ENCODE measurements around the gene ARFGAP1.

DNA sequence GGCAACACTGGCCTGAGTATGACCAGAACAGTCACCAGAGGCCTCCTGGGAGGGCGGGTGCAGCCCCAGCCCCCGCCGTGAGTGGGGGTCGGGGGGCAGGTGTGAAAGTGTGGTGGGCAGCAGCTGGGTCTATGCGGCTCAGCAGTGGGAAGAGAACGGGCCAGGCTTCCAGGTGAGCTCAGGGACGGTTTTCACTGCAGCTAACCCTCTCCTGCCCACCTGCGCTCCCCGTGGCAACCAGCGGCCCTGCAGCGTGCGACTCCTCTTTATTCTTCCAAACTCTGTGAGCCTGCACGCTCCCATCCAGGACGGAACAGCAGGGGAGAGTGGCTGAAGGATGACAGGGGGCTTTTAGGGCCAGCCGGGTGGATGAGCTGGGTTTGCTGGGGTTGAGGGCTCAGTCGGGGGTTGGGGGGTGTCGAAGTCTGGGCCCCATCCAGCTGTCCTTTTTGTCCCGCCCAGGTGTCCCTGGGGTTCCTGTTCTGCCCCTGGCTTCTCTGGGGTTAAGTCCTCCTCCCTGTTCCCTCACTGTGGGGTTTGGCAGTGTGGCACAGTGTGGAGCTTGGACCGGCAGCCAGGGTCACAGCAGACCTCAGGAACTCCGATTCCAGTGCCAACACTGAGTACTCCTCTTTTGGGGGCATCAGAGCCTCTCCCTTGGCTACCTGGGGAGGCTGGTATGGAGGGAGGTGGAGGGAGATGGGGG lies 37.8 kb upstream of the ARFGAP1 start:
- TF ChIP-seq, protein P1, sequence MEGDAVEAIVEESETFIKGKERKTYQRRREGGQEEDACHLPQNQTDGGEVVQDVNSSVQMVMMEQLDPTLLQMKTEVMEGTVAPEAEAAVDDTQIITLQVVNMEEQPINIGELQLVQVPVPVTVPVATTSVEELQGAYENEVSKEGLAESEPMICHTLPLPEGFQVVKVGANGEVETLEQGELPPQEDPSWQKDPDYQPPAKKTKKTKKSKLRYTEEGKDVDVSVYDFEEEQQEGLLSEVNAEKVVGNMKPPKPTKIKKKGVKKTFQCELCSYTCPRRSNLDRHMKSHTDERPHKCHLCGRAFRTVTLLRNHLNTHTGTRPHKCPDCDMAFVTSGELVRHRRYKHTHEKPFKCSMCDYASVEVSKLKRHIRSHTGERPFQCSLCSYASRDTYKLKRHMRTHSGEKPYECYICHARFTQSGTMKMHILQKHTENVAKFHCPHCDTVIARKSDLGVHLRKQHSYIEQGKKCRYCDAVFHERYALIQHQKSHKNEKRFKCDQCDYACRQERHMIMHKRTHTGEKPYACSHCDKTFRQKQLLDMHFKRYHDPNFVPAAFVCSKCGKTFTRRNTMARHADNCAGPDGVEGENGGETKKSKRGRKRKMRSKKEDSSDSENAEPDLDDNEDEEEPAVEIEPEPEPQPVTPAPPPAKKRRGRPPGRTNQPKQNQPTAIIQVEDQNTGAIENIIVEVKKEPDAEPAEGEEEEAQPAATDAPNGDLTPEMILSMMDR (IDR thresholded peaks at IDR 0.05): peak; percentile 31 to 56 (median 52)
- TF ChIP-seq POLR2A (IDR thresholded peaks at IDR 0.05): no peak
